ENCODE data around the gene CEP104. TPM values are rescaled to one million over a fixed set of nuclear protein-coding genes. Genes with fewer than 3 reads are reported as not detected.

The CEP104 gene
- total RNA-seq, 1 experiment from 2014 or later: 44.1 TPM

DNA sequence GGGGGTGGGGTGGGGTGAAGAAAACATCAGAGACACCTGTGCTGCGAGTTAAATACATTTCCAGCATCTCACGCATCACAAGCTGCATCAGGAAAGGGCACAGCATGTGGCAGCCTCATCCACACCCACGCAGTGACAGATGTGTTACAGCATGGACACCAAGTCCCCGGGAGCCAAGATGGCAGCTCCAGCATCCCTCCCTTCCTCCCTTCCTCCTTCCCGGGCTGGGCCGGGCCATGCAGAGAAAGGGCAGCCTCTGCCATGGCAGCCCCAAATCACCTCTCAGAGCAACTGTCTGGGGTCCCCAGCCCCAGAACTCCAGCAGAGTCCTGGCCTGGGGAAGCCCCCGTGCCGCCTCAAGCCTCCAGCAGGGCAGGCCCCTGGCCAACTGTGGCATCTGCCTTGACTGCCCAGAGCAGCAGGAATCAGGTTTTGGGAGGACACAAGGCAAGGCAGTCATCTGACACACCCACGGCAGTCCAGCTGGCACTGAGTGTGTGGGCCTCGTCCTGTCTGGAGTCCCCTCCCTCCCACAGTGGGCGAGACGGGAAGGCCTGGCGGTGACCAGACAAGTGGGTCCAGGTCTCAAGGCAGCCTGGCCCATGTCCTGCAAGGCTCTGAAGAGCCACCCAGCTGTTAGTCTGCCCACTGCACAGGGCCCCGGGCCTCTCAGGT lies 78.3 kb downstream of the CEP104 start:
- RAD21 ChIA-PET (ENCODE audit: low non-redundant PET in 1 of 2, low total read pairs in 2 of 2, uncharacterized antibody in 2 of 2, unreplicated experiment in 2 of 2): no interaction called here
- Histone ChIP-seq H3K9me3 (ENCODE audit: control insufficient read depth in 1 of 2, insufficient read depth in 1 of 2, low read depth in 1 of 2, low read length in 2 of 2) (no peaks in the 10 kb centered on the region), H3K36me3 (ENCODE audit: control insufficient read depth in 1 of 2, insufficient read depth in 2 of 2, low read length in 2 of 2) (peaks cover 20 to 24% of the 10 kb centered on the region in 2 experiments; a peak in 3 of 4 replicates), H3K27me3 (ENCODE audit: insufficient read depth, low read length) (no peaks in the 10 kb centered on the region), H2AFZ (ENCODE audit: low read depth, low read length, poor library complexity, severe bottlenecking) (no peak overlapping the region), H3K9ac (ENCODE audit: low read length) (no peak overlapping the region), H3K4me1 (ENCODE audit: control insufficient read depth in 1 of 2, insufficient read depth in 2 of 2, low read length in 2 of 2) (peaks cover 16 to 22% of the 10 kb centered on the region in 2 experiments), H3K9me2 (ENCODE audit: insufficient read depth) (no peaks in the 10 kb centered on the region), H4K20me1 (ENCODE audit: insufficient read depth) (no peaks in the 10 kb centered on the region), H3K79me2 (ENCODE audit: insufficient read depth, low read length) (no peaks in the 10 kb centered on the region), H3K4me3 (replicated peaks in 1 of 2; ENCODE audit: low read depth in 1 of 2, low read length in 2 of 2) (no peak overlapping the region), H3K27ac (ENCODE audit: low read depth, low read length) (no peak overlapping the region), H3K4me2 (ENCODE audit: low read length) (no peak overlapping the region)
- DNase-seq (ENCODE audit: low read depth, low spot score) (no peak), ATAC-seq (no peak)
- CTCF ChIA-PET: no interaction called here
- intact Hi-C loops (cut with micrococcal nuclease): no loop called here
- TF ChIP-seq FOSL1 (IDR thresholded peaks at IDR 0.05; ENCODE audit: low read depth): no peak
- no peak for TF ChIP-seq RAD21 (IDR thresholded peaks at IDR 0.05; ENCODE audit: low read depth)
- no peak for TF ChIP-seq SIN3A (IDR thresholded peaks at IDR 0.05; ENCODE audit: low read depth)
- no peak for TF ChIP-seq ZFX (IDR thresholded peaks at IDR 0.05)
- no peak for TF ChIP-seq POLR2AphosphoS5 (IDR thresholded peaks at IDR 0.05; ENCODE audit: low read depth, low read length)
- no peak for TF ChIP-seq CBX3 (IDR thresholded peaks at IDR 0.05; ENCODE audit: low read depth)
- TF ChIP-seq, protein P1, sequence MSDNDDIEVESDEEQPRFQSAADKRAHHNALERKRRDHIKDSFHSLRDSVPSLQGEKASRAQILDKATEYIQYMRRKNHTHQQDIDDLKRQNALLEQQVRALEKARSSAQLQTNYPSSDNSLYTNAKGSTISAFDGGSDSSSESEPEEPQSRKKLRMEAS (IDR thresholded peaks at IDR 0.05): no peak
- no peak for TF ChIP-seq SRF (IDR thresholded peaks at IDR 0.05; ENCODE audit: low read depth)
- no TSS peak for BruUV-seq (replicated peaks)
- POLR2A ChIA-PET: no interaction called here

- intact Hi-C loops (cut with micrococcal nuclease): no loop called here
Measured at GRCh38 chr1:3777647-3778589, 79.1 kb downstream of the CEP104 start.

More at GRCh38 chr1:3777647-3778589, 79.1 kb downstream of the CEP104 start:
- no peak overlapping the region for H3K4me3 ChIP-seq (replicated peaks in 1 of 2; ENCODE audit: low read depth in 1 of 2, low read length in 2 of 2)
- H3K4me2 ChIP-seq (ENCODE audit: low read length): no peak overlapping the region
- ChIA-PET POLR2A (no interaction called here), RAD21 (ENCODE audit: low non-redundant PET in 1 of 2, low total read pairs in 2 of 2, uncharacterized antibody in 2 of 2, unreplicated experiment in 2 of 2) (no interaction called here), CTCF (no interaction called here)
- DNase-seq (ENCODE audit: low read depth, low spot score) (no peak), ATAC-seq (no peak)
- H3K79me2 ChIP-seq (ENCODE audit: insufficient read depth, low read length): no peaks in the 10 kb centered on the region
- no peak overlapping the region for H3K27ac ChIP-seq (ENCODE audit: low read depth, low read length)
- no peaks in the 10 kb centered on the region for H3K9me2 ChIP-seq (ENCODE audit: insufficient read depth)
- H3K4me1 ChIP-seq (ENCODE audit: control insufficient read depth in 1 of 2, insufficient read depth in 2 of 2, low read length in 2 of 2): peaks cover 21 to 30% of the 10 kb centered on the region in 2 experiments
- H4K20me1 ChIP-seq (ENCODE audit: insufficient read depth): no peaks in the 10 kb centered on the region
- H3K9me3 ChIP-seq (ENCODE audit: control insufficient read depth in 1 of 2, insufficient read depth in 1 of 2, low read depth in 1 of 2, low read length in 2 of 2): no peaks in the 10 kb centered on the region
- no TSS peak for BruUV-seq (replicated peaks)
- no peaks in the 10 kb centered on the region for H3K27me3 ChIP-seq (ENCODE audit: insufficient read depth, low read length)
- no peak overlapping the region for H3K9ac ChIP-seq (ENCODE audit: low read length)
- no peak for TF ChIP-seq CBX3 (IDR thresholded peaks at IDR 0.05; ENCODE audit: low read depth)
- TF ChIP-seq, protein P2, sequence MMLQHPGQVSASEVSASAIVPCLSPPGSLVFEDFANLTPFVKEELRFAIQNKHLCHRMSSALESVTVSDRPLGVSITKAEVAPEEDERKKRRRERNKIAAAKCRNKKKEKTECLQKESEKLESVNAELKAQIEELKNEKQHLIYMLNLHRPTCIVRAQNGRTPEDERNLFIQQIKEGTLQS (IDR thresholded peaks at IDR 0.05): no peak
- no peak for TF ChIP-seq ELF1 (IDR thresholded peaks at IDR 0.05; ENCODE audit: borderline replicate concordance, low read depth)
- TF ChIP-seq EZH2phosphoT487 (IDR thresholded peaks at IDR 0.05; ENCODE audit: borderline replicate concordance): no peak
- TF ChIP-seq SP1 (IDR thresholded peaks at IDR 0.05; ENCODE audit: low read depth): no peak
- no peak for TF ChIP-seq JUND (IDR thresholded peaks at IDR 0.05)
- no peak; the same call in none of the 2 replicates for TF ChIP-seq POLR2AphosphoS5 (IDR thresholded peaks at IDR 0.05; ENCODE audit: low read depth, low read length)
- TF ChIP-seq EZH2 (IDR thresholded peaks at IDR 0.05): no peak
- no peak for TF ChIP-seq TCF7L2 (IDR thresholded peaks at IDR 0.05; ENCODE audit: borderline replicate concordance, extremely low read depth, insufficient read depth, insufficient read length)
- TF ChIP-seq REST (IDR thresholded peaks at IDR 0.05; ENCODE audit: low read depth): no peak
- peaks cover 15 to 24% of the 10 kb centered on the region in 2 experiments; a peak in 3 of 4 replicates for H3K36me3 ChIP-seq (ENCODE audit: control insufficient read depth in 1 of 2, insufficient read depth in 2 of 2, low read length in 2 of 2)
- H2AFZ ChIP-seq (ENCODE audit: low read depth, low read length, poor library complexity, severe bottlenecking): no peak overlapping the region

Data from HCT116 (cell line).